ENCODE results near the gene CKMT2.

- TF ChIP-seq, protein P1, sequence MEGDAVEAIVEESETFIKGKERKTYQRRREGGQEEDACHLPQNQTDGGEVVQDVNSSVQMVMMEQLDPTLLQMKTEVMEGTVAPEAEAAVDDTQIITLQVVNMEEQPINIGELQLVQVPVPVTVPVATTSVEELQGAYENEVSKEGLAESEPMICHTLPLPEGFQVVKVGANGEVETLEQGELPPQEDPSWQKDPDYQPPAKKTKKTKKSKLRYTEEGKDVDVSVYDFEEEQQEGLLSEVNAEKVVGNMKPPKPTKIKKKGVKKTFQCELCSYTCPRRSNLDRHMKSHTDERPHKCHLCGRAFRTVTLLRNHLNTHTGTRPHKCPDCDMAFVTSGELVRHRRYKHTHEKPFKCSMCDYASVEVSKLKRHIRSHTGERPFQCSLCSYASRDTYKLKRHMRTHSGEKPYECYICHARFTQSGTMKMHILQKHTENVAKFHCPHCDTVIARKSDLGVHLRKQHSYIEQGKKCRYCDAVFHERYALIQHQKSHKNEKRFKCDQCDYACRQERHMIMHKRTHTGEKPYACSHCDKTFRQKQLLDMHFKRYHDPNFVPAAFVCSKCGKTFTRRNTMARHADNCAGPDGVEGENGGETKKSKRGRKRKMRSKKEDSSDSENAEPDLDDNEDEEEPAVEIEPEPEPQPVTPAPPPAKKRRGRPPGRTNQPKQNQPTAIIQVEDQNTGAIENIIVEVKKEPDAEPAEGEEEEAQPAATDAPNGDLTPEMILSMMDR (IDR thresholded peaks at IDR 0.05) = no peak
- no peak for TF ChIP-seq POLR2AphosphoS5 (IDR thresholded peaks at IDR 0.05; ENCODE audit: low read depth, low read length)
- TF ChIP-seq TCF7L2 (IDR thresholded peaks at IDR 0.05; ENCODE audit: low read depth, low read length) = no peak
- no peak for TF ChIP-seq SIN3A (IDR thresholded peaks at IDR 0.05; ENCODE audit: borderline replicate concordance, insufficient read depth, low read depth, low read length)
- TF ChIP-seq, protein P2, sequence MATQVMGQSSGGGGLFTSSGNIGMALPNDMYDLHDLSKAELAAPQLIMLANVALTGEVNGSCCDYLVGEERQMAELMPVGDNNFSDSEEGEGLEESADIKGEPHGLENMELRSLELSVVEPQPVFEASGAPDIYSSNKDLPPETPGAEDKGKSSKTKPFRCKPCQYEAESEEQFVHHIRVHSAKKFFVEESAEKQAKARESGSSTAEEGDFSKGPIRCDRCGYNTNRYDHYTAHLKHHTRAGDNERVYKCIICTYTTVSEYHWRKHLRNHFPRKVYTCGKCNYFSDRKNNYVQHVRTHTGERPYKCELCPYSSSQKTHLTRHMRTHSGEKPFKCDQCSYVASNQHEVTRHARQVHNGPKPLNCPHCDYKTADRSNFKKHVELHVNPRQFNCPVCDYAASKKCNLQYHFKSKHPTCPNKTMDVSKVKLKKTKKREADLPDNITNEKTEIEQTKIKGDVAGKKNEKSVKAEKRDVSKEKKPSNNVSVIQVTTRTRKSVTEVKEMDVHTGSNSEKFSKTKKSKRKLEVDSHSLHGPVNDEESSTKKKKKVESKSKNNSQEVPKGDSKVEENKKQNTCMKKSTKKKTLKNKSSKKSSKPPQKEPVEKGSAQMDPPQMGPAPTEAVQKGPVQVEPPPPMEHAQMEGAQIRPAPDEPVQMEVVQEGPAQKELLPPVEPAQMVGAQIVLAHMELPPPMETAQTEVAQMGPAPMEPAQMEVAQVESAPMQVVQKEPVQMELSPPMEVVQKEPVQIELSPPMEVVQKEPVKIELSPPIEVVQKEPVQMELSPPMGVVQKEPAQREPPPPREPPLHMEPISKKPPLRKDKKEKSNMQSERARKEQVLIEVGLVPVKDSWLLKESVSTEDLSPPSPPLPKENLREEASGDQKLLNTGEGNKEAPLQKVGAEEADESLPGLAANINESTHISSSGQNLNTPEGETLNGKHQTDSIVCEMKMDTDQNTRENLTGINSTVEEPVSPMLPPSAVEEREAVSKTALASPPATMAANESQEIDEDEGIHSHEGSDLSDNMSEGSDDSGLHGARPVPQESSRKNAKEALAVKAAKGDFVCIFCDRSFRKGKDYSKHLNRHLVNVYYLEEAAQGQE (IDR thresholded peaks at IDR 0.05; ENCODE audit: insufficient read depth in 1 of 2, low read depth in 2 of 2, low read length in 1 of 2) = no peak
These were observed 29.4 kb upstream of the CKMT2 start for GRCh38 chr5:81203729-81204128.
